Stimulated activated CD4-positive, alpha-beta T cell treated with anti-CD3 and anti-CD28 coated beads, Interleukin-1b, Interleukin-23, amount 100 ng/mL, for 1 hour (primary cell): ENCODE data around the gene WDR1.

ENCODE experiments used
- DNase-seq, 2 donors: peaks; one replicate each; pipeline ENCODE4 v3.0.0-alpha.2; 2020; ENCODE audit warnings: low read depth in 2 of 2

Gene WDR1

GRCh38 chr4:10113362-10114047, 3.1 kb downstream of the WDR1 start:
- no peak for DNase-seq

GRCh38 chr4:10112658-10113284, 3.8 kb downstream of the WDR1 start:
- DNase-seq = no peak

DNA sequence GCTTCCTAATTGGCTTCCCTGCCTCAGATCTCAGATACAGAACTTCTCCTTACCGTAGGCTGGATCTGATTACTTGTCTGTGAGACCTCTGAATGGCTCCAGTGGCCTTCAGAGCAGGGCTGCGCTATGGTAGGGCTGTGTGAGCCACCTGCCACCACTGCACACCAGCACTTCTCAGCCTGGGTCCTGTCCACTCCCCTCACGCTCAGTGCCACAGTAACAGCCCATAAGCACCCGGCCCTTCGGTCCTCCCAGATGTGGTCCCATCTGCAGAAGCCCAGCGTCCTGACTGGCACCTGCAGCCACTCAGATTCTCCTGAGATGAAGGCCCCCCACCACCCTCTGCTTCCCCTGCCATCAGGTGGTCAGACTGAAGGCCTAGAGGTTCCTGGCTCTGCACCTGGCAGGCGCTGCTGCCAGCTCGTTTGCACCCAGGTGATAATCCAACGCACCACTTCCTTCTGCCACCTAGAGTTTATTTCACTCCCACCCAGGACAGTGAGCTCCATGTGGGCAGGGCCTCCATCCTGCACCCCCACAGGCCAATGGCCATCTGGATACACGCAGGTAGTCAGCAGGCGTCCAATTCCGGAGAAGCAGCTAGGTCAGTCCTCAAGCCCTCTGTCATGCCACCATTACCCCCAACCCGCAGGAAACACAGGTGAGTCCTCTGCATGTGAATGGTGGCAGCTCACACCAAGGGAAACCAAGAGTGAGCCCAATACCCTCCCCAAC, 5.4 kb downstream of the WDR1 start:
- DNase-seq = no peak

DNA sequence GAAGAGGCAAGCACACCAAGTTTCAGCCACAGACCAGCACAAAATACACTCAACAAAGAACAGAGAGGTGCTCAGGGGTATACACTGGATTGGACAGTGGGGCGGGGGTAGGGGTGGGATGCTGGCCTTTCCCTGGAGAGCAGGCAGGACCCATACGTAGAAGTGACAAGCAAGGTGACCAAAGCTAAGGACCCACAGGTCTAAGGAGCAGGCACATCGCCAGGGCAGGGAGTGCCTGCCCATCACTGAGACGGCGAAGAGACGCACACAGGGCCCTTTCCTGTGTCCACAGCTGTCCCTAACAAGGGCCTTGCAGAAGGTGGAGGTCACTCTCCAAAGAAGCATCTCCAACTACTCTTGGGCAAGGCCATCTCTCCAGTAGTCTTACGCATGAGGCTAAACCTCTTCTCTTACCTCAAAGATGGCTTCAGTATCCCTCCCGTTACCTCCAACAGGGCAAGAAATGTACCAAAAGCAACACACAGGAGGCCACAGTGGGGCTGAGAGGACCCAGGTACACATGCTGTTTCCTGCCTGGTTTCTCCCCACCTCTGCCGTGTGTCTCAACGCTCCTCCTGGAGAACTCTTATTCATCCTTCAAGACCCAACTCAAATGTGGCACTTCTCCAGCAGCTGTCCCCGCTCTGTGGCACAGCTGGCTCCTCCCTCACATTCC, 6.5 kb downstream of the WDR1 start:
- DNase-seq = no peak

DNA sequence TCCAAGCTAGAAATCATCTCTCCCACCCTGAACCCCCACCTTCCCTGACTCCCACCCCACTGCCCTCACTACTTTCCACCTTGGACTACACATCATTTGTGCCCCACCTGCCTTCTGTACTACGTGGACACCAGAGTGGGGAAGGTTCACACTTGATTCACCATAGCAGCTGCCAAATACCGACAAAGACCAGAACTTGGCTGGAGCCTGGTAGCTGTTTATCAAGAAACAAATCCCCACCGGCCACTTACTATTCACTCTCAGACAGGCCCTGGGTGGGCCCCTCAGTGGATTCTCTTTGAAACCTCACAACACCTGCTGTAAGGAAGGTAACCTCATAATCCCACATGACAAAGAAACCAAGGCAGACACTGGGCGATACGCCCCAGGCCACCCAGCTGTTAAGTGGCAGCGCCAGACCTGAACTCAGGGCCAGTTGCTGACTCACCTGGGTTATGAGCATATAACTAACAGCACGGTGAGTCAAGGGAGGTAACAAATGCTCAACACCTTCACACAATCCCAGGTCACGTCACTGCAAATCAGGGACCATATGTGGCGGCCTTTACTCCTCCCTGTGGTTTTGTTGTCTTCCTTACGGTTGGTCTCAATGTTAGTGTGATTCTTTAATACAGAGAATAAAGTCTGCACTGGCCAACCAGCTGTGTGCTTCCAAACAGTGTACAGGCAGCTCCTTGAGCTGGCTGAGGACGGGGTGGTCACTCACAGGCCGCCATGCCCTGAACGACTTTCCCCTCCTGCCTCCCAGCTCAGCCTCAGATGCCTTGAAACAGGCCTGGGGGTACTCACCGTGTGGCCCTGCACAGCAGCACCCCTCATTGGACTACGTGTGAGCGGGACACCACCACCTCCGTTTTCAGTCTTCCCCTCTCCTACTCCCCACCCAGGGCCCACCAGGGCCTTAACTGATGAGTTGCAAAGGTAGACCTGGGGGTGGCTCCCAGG, 7.5 kb downstream of the WDR1 start:
- no peak for DNase-seq

DNA sequence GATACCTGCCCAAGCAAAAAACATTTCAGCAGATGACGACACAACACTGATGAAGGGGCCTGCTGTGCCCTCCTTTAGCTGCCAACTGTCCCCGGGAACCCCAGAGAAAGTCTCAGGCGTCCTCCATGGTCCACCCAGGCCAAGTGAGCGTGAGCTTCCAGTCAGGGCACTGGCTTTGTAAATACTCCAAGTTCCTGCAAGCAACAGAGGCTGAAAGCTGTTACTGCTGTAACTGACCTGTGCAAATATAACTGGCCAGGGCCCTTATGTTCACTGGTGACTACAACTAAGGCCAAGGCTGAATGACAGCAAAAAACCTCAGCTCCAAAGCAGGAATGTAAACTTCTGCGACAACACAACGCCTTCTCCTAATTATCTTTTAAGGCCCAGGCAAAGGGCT, 8.2 kb downstream of the WDR1 start:
- no peak for DNase-seq

- no peak for DNase-seq
Measured at GRCh38 chr4:10107111-10108091, 9.2 kb downstream of the WDR1 start.

- DNase-seq = peak; percentile 40 to 49
Measured at GRCh38 chr4:10106421-10107039, 10.1 kb downstream of the WDR1 start.

DNA sequence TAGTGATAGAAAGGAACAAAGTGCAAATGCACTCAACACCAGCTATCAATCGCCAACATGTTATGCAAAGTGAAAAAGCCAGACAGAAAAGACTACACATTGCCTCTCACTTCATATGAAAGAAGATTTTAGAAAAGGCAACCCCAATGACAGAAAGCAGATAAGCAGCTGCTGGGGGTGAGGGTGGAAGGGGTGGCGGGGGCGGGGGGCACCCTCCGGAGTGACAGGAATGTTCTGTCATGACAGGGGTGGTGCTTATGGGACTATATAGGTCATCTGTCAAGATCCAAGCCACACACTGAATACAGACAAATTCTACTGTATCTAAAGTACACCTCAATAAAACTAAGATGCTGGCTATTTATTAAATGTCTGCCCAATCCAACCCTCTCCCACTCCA, 10.7 kb downstream of the WDR1 start:
- DNase-seq = no peak

- no peak for DNase-seq
Measured at GRCh38 chr4:10105421-10105820, 11.2 kb downstream of the WDR1 start.

DNA sequence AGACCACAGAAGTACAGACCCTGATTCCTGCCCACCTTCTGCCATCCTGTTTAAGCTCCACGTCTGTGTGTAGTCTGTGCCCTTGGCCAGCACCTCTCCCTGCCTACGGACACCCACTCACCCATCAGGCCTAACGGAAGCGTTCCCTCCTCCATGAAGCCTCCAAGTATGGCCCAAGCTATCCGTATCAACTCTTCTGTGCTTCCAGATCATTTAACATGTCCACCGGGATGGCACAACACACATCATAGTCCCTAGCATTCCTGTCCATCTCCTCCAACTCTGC, 11.7 kb downstream of the WDR1 start:
- DNase-seq = no peak

- no peak for DNase-seq
Measured at GRCh38 chr4:10104211-10104990, 12.2 kb downstream of the WDR1 start.

- DNase-seq = no peak
Measured at GRCh38 chr4:10102474-10103332, 13.9 kb downstream of the WDR1 start.

DNA sequence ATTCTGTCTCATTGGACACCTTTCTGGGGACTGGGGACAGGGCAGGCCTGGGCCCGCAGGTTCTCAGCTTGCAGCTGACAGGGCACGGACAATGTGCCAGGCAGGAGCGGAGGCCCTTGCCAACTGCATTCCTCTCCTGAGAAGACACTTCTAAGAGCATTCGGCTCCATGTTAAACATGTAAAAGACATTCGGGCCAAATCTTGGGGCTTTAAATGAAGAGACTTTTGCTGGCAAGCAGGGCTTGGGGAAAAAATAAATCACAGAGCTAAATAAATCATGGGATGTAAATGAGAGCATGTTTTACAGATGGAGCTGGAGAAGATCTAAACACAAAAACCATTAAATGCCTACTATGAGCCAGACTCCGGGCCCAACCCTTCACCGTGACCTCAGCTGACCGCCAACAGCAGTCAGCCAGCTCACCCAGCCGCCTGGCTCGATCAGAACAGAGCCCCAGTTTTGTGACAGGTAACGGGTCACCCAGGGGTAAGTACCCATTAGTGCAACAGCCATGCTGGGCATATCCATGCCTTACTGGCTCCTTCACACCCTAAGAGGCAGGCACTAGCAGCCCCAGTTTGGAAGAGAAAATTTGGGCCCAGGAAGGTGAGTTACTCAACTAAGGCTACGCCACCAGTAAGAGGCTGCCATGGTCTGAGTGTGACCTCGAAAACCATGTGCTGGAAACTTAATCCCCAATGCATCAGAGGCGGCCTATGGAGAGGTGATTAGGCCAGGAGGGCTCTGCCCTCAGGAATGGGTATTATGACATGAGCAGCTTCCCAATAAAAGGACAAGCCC, 14.7 kb downstream of the WDR1 start:
- no peak for DNase-seq

- DNase-seq = no peak
Measured at GRCh38 chr4:10100734-10101216, 15.8 kb downstream of the WDR1 start.

DNA sequence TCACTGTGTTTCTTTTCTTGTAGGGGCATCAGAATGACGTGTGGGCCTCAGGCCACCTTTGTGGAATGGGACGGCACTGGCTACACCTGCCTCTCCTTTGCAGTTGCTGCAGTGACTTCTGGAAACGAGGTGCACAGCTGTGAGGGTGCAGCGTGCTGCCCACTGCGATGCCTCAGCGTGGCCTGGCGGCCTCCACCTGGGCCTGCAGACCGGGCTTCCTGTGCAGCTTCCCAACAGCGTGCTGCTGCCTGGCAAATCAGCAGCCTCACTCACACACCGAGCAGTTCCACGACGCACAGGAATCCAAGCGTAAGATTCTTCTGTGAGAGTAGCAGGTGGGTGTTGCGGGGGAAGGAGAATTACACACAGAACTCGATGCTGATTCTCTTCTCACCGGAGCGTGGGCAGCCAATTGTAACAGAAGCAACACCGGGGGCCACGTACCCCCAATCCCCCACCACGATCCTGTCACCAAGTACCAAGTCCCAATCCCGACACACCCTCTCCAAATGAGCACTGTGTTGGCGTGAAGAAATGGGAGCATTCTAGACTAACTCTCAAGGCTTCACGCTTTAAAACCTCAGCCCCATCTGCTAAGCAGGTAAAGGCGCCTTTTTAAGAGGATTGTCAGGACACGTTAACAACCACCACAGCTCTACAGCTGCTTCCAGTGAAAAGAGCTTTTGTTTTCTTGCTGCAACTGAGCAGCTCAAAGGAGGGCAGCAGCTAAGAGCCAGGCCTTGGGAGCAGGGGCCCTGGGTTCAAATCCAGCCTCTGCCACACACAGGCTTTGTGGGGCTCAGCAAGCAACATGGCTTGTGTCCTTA, 16.9 kb downstream of the WDR1 start:
- no peak for DNase-seq
